ENCODE measurements around the gene CNST.
"Not testable (repeated sequence)": the region's sequence is repeated elsewhere in the genome, so short reads cannot be mapped to it uniquely, and the experiment has no call there.

Gene CNST

DNA sequence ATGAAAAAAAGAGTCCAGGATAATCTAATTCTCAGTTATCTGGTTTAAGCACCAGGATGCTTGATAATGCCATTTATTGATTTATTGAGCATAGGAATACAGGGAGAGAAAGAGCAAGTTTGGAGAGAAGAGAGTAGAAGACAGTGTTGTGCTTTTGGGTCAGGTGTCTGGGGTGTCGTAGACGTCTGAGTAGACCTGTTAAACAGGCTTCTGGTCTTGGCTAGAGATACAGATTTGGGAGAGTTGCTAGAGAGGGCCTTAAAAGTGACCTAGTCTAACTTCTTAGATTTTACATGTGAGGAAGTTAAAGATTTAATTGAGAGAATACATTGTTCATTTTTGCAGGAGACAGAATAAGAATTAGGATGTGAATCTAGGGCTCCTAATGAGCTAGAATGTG is 34.3 kb downstream of the CNST start:
- no peaks in the 10 kb centered on the region for H3F3A ChIP-seq (ENCODE audit: insufficient read depth)
- H3K9me3 ChIP-seq (ENCODE audit: insufficient read depth, low read length): no peaks in the 10 kb centered on the region
- H3K79me2 ChIP-seq (ENCODE audit: insufficient read depth, low read length): peaks cover 78% of the 10 kb centered on the region
- H4K20me1 ChIP-seq (ENCODE audit: low read depth, low read length): 0 out of 2 replicates have a peak, but pooled peaks cover 4% of the 10 kb centered on the region
- no peak overlapping the region for H3K9ac ChIP-seq (ENCODE audit: low read length)
- H3K9me2 ChIP-seq (replicated peaks; ENCODE audit: insufficient read depth, low read length): no peaks in the 10 kb centered on the region
- no peak overlapping the region for H2AFZ ChIP-seq (ENCODE audit: low read depth, low read length, severe bottlenecking)
- no peaks in the 10 kb centered on the region for H3K27me3 ChIP-seq (ENCODE audit: low read length)
- no peak overlapping the region for H3K4me3 ChIP-seq (ENCODE audit: insufficient read depth, low read length, poor library complexity, severe bottlenecking)
- no peak overlapping the region for H3K4me2 ChIP-seq (ENCODE audit: low read depth, low read length, poor library complexity, severe bottlenecking)
- TF ChIP-seq, protein P1, sequence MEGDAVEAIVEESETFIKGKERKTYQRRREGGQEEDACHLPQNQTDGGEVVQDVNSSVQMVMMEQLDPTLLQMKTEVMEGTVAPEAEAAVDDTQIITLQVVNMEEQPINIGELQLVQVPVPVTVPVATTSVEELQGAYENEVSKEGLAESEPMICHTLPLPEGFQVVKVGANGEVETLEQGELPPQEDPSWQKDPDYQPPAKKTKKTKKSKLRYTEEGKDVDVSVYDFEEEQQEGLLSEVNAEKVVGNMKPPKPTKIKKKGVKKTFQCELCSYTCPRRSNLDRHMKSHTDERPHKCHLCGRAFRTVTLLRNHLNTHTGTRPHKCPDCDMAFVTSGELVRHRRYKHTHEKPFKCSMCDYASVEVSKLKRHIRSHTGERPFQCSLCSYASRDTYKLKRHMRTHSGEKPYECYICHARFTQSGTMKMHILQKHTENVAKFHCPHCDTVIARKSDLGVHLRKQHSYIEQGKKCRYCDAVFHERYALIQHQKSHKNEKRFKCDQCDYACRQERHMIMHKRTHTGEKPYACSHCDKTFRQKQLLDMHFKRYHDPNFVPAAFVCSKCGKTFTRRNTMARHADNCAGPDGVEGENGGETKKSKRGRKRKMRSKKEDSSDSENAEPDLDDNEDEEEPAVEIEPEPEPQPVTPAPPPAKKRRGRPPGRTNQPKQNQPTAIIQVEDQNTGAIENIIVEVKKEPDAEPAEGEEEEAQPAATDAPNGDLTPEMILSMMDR (IDR thresholded peaks at IDR 0.05; ENCODE audit: insufficient read depth, low read length, poor library complexity, severe bottlenecking): no peak
- no peaks in the 10 kb centered on the region; the same call in 1 of the 2 replicates for H3K36me3 ChIP-seq (ENCODE audit: low read length)
- no peak overlapping the region for H3K27ac ChIP-seq (ENCODE audit: low read depth, low read length)

DNA sequence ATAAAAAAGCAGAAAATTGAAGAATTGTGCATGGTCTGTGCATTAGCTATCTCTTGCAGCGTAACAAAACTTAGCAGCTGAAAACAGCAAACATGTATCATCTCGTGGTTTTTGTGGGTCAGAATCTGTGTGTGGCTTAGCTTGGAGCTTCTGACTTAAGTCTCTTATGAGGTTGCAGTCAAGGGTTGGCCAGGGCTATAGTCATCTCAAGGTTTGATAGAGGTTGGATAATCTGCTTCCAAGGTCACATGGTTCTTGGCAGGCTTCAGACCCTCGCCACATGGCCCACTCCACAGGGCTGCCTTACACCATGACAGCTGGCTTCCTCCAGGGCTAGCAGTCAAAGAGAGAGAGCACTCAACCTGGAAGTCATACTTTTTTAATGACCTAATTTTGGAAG is 35.9 kb downstream of the CNST start:
- no peaks in the 10 kb centered on the region for H3K27me3 ChIP-seq (ENCODE audit: low read length)
- H3K9me2 ChIP-seq (replicated peaks; ENCODE audit: insufficient read depth, low read length): no peaks in the 10 kb centered on the region
- H3K27ac ChIP-seq (ENCODE audit: low read depth, low read length): no peak overlapping the region
- H4K20me1 ChIP-seq (ENCODE audit: low read depth, low read length): 0 out of 2 replicates have a peak, but pooled peaks cover 4% of the 10 kb centered on the region
- H2AFZ ChIP-seq (ENCODE audit: low read depth, low read length, severe bottlenecking): no peak overlapping the region
- H3K4me2 ChIP-seq (ENCODE audit: low read depth, low read length, poor library complexity, severe bottlenecking): no peak overlapping the region
- peaks cover 64% of the 10 kb centered on the region for H3K79me2 ChIP-seq (ENCODE audit: insufficient read depth, low read length)
- H3F3A ChIP-seq (ENCODE audit: insufficient read depth): no peaks in the 10 kb centered on the region
- no peak for TF ChIP-seq EZH2phosphoT487 (conservative IDR thresholded peaks at IDR 0.05; ENCODE audit: low read length)
- TF ChIP-seq, protein P1 (IDR thresholded peaks at IDR 0.05; ENCODE audit: insufficient read depth, low read length, poor library complexity, severe bottlenecking): no peak
- H3K4me3 ChIP-seq (ENCODE audit: insufficient read depth, low read length, poor library complexity, severe bottlenecking): no peak overlapping the region
- H3K9ac ChIP-seq (ENCODE audit: low read length): no peak overlapping the region
- H3K36me3 ChIP-seq (ENCODE audit: low read length): no peaks in the 10 kb centered on the region
- H3K9me3 ChIP-seq (ENCODE audit: insufficient read depth, low read length): no peaks in the 10 kb centered on the region

DNA sequence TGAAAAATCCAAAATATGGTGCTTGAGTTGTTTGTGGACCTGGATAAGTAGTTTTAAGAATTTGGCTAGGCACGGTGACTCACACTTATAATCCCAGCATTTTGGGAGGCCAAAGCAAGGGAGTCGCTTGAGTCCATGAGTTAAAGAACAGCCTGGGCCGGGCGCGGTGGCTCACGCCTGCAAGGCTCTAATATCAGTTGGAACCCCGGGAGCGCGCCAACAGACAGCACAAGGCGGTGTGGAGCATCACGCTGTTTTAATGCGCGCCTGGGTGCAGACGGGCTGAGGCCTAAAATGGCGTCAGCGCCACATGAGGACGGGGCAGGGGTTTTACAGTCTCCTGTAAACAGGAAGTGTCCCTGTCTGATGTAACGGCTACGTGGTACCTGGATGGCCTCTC is 39.0 kb downstream of the CNST start:
- H3K9me2 ChIP-seq (replicated peaks; ENCODE audit: insufficient read depth, low read length); H3K9ac ChIP-seq (ENCODE audit: low read length); H4K20me1 ChIP-seq (ENCODE audit: low read depth, low read length); H3K36me3 ChIP-seq (ENCODE audit: low read length); H3K4me3 ChIP-seq (ENCODE audit: insufficient read depth, low read length, poor library complexity, severe bottlenecking); H3K27ac ChIP-seq (ENCODE audit: low read depth, low read length); H3K4me2 ChIP-seq (ENCODE audit: low read depth, low read length, poor library complexity, severe bottlenecking); H2AFZ ChIP-seq (ENCODE audit: low read depth, low read length, severe bottlenecking); H3K27me3 ChIP-seq (ENCODE audit: low read length); H3F3A ChIP-seq (ENCODE audit: insufficient read depth); H3K9me3 ChIP-seq (ENCODE audit: insufficient read depth, low read length): not testable (repeated sequence)
- H3K79me2 ChIP-seq (ENCODE audit: insufficient read depth, low read length): peaks cover 56% of the 10 kb centered on the region

DNA sequence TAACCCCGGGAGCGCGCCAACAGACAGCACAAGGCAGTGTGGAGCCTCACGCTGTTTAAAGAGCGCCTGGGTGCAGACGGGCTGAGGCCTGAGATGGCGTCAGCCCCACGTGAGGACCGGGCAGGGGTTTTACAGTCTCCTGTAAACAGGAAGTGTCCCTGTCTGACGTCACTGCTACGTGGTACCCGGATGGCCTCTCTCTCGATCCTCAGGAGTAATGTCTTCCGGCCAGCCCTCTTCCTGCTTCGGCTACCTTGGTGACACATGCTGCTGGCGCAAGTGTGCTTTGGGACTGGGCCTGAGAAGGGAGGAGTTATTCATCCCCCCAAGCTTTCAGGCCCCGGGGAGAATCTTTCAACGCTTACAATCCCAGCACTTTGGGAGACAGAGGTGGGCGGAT is 41.2 kb downstream of the CNST start:
- no peak overlapping the region for H3K9ac ChIP-seq (ENCODE audit: low read length)
- H3F3A ChIP-seq (ENCODE audit: insufficient read depth): no peaks in the 10 kb centered on the region
- TF ChIP-seq, protein P1 (IDR thresholded peaks at IDR 0.05; ENCODE audit: insufficient read depth, low read length, poor library complexity, severe bottlenecking): no peak
- no peak for TF ChIP-seq EZH2phosphoT487 (conservative IDR thresholded peaks at IDR 0.05; ENCODE audit: low read length)
- H3K27me3 ChIP-seq (ENCODE audit: low read length): no peaks in the 10 kb centered on the region
- H3K9me3 ChIP-seq (ENCODE audit: insufficient read depth, low read length): no peaks in the 10 kb centered on the region
- no peak overlapping the region for H3K4me3 ChIP-seq (ENCODE audit: insufficient read depth, low read length, poor library complexity, severe bottlenecking)
- peaks cover 15% of the 10 kb centered on the region; the same call in 1 of the 2 replicates for H4K20me1 ChIP-seq (ENCODE audit: low read depth, low read length)
- H3K9me2 ChIP-seq (replicated peaks; ENCODE audit: insufficient read depth, low read length): no peaks in the 10 kb centered on the region
- H2AFZ ChIP-seq (ENCODE audit: low read depth, low read length, severe bottlenecking): no peak overlapping the region
- no peaks in the 10 kb centered on the region for H3K36me3 ChIP-seq (ENCODE audit: low read length)
- H3K27ac ChIP-seq (ENCODE audit: low read depth, low read length): no peak overlapping the region
- H3K79me2 ChIP-seq (ENCODE audit: insufficient read depth, low read length): peaks cover 63% of the 10 kb centered on the region
- H3K4me2 ChIP-seq (ENCODE audit: low read depth, low read length, poor library complexity, severe bottlenecking): no peak overlapping the region

Measured in SU-DHL-6 (cell line).